Stomach (tissue), 4 donors: ENCODE measurements around the gene UBL5.

Source experiments
- POLR2A ChIP-seq, 4 donors: fragments of 450-650 bp; IDR thresholded peaks; one replicate each; pipeline ENCODE4 v1.6.1; 2016; ENCODE audit warnings: antibody characterized with exemption in 4 of 4, control low read depth in 2 of 4, mild to moderate bottlenecking in 1 of 4, moderate library complexity in 1 of 4
- POLR2AphosphoS5 ChIP-seq, 3 donors: sonication (generic); formaldehyde crosslinking; IDR thresholded peaks; one replicate each; pipeline ENCODE4 v1.6.1; 2016; ENCODE audit warnings: antibody characterized with exemption in 3 of 3
- TF ChIP-seq, protein P1 (sequence below), 7 experiments: fragments of 450-650 bp in 4 of 7; fragments of 200-600 bp in 3 of 7; sonication (generic) in 3 of 7; IDR thresholded peaks; one replicate each; pipeline ENCODE4 v1.5.1; 2016 to 2019; ENCODE audit warnings: antibody characterized with exemption in 7 of 7, control low read depth in 2 of 7, mild to moderate bottlenecking in 1 of 7

DNA sequence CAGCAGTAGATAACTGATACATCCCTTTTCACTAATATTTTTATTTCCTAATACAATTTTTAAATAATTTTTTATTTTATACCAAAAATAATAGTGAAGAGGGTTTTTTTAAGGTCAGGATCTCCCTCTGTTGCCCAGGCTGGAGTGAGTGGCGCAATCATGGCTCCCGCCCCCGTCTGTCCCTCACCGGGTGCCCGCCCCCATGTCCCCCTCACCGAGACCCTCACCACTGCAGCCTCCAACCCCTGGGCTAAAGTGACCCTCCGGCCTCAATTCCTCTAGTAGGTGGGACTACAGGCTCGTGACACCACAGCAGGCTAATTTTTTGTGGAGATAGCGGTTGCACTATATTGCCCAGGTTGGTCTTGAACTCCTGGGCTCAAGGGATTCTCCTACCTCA is 41.4 kb upstream of the UBL5 start:
- no peak for TF ChIP-seq POLR2A (IDR thresholded peaks at IDR 0.05)
- TF ChIP-seq, protein P1, sequence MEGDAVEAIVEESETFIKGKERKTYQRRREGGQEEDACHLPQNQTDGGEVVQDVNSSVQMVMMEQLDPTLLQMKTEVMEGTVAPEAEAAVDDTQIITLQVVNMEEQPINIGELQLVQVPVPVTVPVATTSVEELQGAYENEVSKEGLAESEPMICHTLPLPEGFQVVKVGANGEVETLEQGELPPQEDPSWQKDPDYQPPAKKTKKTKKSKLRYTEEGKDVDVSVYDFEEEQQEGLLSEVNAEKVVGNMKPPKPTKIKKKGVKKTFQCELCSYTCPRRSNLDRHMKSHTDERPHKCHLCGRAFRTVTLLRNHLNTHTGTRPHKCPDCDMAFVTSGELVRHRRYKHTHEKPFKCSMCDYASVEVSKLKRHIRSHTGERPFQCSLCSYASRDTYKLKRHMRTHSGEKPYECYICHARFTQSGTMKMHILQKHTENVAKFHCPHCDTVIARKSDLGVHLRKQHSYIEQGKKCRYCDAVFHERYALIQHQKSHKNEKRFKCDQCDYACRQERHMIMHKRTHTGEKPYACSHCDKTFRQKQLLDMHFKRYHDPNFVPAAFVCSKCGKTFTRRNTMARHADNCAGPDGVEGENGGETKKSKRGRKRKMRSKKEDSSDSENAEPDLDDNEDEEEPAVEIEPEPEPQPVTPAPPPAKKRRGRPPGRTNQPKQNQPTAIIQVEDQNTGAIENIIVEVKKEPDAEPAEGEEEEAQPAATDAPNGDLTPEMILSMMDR (IDR thresholded peaks at IDR 0.05) = no peak
- no peak for TF ChIP-seq POLR2AphosphoS5 (IDR thresholded peaks at IDR 0.05)
